ENCODE data around the gene CD300LD.
"Not testable (repeated sequence)": the region's sequence is repeated elsewhere in the genome, so short reads cannot be mapped to it uniquely, and the experiment has no call there.

The CD300LD gene

DNA sequence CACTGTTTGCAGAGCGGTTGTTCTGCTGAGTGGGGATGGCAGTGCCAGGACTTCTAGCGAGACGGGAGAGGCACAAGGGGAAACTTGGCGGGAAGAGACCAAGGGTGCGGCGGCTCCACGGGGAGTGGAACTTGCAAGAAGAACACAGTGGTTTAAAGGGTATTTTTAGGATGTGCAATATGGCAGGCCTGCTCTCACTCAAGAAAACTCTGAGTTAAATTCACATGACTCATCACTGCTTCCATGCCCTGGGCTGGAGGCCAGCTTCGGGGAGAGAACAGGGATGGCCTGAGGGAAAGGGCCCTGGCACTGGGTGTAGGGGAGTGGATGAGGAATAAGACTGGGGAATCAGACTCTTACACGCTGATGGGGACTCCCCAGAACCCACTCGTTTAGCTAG lies 13.3 kb upstream of the CD300LD start:
- no peak for DNase-seq

DNA sequence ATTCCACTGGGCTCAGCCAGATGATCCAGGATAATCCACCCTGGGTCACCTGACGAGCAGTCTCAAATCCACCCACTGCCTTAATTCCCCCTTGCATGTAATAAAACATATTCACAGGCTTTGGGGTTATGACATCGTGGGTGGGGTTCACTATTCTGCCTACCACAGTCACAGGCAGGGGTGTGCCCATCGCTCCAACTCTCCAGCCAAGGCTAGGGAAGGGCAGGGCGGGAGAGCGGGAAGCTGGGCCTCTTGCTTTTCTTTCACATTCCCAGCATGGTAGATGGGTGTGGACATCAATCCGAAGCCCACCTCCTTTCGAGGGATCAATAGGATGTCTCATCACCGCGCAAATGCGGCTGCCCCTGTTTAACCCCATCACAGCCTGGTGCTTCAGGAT lies 12.7 kb upstream of the CD300LD start:
- no peak for DNase-seq

DNA sequence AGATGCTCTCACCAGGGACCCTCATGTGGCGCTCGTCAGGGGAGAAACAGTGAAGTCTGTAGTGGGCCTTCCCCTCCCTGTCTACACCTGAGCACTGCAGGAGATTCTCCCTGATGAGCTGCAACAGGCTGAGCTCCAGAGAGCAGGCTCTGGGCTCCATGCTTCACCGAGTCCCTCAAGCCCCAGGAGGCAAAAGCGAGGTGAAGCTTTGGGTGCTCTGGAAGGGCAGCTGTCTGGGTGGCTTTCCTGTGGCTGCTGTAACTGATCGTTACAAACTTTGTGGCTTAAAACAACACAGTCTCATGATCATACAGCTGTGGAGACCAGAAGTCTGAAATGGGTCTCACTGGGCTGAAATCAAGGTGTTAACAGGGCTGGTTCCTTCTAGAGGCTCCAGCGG lies 12.1 kb upstream of the CD300LD start:
- DNase-seq, result no peak

DNA sequence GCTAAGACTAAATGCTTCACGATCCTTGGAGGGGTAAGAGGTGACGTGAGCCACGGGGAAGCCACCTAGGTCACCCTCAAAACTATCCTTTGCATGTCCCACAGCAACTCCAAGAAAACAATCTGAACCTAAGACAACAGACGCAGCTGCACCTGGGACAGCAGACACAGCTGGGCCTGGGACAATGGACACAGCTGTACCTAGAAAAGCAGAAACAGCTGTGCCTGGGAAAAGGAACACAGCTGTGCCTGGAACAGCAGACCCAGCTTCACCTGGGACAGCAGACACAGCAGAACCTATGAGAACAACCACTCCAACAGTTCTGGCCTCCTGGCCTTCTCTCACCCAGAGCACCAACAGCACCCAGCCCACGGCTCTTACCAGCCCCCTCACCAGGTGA lies 11.7 kb upstream of the CD300LD start:
- DNase-seq, result no peak

DNA sequence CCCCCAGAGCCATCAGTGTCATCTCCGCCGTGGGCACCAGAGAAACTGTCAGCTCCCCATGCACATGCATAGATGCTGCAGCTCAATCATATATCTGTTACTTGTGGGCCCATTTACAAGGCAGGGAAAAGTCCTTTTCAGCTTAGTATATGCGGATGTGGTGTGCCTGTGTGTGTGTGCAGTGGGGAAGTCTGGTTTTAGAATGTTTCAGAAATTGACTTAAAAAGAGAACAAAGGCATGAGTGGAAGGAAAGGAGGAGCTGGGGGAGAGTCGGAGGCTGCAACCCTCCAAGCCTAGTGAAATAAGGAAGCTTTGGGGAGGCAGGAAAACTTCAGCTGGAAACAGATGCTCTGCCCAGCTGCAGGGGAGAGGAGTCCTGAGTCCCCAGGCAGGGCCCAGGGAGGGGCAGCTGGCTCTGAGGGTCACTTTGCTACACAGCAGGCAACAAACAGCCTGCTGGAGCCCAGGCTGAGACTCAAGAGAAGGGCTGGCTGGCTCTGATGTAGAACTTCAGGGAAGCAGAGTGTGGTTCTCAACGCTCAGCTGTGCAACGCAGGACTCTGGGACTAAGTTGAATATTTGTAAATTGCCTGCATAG lies 11.1 kb upstream of the CD300LD start:
- no peak for DNase-seq

DNA sequence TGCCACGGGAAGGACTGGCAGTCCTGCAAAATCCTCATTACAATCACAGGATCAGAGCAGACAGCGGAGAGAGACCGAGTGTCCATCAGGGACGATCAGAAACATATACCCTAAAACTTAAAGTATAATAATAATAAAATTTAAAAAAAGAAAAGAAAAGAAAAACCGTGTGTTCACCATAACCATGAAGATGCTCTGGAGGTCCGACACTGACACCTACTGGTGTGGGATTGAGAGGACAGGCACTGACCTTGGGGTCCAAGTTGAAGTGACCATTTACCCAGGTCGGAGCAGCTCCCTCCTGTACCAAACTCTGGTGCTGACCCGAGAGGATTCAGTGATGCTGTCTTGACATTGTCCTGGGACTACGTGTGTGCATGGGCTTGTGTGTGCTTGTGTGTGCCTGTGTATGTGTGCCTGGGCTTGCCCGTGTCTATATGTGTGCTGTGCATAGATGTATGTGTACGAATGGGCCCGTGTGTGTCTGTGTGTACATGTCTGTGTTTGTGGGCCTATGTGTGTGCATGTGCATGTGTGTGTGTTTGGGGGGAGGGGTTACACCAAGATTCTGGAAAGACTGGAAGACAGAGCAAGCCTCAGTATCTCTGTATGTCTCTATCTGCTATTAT lies 10.0 kb upstream of the CD300LD start:
- DNase-seq, result peak; percentile 42

DNA sequence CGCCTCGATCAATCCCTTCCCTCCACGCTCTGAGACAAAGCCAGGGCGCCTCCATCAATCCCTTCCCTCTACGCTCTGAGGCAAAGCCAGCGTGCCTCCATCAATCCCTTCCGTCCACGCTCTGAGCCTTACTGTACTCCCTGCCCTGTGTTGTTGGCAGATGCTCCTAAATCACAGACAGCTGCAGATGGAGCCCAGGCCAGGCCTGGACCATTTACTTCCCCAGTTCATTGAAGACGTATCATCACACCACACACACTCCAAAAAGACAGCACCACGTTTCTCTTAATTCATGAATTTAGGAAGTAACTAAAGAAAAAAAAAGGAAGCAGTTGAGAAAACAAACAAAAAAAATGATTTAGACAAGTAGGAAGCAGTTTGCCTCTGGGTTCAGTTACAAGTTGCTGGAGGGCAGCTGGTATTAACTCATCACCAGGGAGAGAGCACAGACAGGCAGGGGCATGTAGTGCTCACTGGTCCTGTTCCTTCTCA lies 7.4 kb upstream of the CD300LD start:
- no peak for DNase-seq

DNA sequence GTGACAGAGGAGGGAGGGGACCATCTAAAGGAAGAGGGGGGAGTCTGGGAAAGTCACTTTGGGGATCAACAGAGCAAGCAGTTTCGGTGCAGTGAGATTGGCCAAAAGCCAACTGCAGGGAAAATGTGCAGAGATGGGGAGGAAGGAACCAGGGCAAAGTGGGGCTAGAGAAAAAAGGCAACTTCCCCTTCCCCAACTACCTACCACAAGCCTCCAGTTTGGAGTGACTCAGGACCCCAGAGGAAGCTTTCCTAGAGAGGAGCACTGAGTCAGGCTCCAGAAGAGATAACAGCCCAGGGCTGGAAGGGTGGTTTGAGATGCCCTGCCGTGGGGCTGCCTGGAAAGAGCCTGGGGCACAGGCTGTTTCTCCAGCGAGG lies 6.9 kb upstream of the CD300LD start:
- no peak for DNase-seq

DNA sequence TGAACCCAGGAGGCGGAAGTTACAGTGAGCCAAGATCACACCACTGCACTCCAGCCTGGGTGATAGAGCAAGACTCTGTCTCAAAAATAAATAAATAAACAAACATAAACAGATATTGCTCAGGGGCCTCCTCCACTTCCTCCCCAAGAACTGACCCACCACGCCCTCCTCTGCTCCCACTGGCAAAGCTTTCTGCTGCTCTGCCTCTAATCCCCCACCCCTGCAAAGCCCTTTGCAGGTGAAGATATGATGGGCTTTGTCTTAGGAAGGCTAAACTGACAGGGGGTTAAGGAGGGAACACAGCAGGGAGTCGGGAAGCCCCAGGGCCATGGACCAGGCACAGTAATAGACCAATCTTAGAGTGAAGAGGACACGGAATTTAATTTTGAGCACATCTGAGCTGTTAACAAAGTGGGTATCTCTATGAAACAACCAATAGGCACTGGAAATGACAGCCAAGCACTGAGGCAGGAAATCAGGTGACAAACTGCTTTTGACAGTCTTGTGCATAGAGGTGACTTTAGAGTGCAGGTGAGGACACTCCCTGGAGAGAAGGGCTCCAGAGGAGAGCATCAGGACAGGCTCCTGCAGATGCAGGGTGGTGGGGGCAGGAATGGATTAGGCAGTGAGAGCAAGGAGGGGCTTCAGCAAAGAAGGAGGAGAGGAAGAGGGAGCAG lies 6.4 kb upstream of the CD300LD start:
- no peak for DNase-seq

DNA sequence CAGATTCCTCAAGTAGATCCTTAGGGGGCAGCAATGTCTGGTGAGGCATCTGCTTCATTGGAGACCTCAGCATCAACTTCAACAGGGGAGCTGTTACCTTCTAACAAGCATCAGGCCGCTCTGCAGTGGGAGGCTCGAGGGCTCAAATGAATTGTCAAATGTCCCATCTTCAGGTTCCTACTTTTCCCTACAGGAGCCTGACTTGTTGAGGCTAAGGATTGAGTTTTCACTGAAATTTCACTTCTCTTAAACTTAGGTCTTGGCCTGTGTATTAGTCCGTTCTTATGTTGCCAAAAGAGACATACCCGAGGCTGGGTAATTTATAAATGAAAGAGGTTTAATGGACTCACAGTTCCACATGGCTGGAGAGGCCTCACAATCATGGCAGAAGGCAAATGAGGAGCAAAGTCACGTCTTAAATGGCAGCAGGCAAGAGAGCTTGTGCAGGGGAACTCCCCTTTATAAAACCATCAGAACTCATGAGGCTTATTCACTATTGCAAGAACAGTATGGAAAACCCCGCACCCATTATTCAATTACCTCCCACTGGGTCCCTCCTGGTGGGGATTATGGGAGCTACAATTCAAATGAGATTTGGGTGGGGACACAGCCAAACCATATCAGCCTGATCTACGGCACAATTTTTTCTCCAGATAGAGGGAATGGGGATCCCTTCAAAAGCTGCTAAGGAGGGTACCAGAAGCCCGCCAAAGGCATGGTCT lies 5.1 kb upstream of the CD300LD start:
- DNase-seq, result no peak

DNA sequence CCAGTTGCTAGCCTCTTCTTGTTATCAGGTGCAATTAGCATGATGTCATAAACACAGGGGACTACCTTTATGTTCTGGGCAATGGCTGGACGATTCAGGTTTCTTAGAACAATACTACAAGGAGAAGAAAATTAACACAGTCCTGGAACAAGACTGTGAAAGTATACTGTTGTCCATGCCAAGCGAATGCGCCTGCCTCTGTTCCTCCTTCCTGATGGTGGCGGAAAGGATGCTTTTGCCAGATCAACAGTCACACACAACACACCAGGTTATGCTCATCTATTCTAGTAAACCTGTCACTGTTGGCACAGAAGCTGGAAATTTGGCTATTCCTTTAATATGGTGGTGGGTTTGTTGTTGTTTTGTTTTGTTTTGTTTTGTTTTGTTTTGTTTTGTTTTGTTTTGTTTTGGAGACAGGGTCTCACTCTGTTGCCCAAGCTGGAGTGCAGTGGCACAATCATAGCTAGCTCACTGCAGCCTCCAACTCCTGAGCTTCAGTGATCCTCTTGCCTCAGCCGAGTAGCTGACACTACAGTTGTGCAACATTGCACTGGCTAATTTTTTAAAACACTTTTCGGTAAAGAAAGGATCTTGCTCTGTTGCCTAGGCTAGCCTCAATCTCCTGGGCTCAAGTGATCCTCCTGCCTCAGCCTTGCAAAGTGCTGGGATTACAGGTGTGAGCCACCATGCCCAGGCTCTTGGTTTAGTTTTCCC lies 3.1 kb upstream of the CD300LD start:
- DNase-seq, result no peak

DNA sequence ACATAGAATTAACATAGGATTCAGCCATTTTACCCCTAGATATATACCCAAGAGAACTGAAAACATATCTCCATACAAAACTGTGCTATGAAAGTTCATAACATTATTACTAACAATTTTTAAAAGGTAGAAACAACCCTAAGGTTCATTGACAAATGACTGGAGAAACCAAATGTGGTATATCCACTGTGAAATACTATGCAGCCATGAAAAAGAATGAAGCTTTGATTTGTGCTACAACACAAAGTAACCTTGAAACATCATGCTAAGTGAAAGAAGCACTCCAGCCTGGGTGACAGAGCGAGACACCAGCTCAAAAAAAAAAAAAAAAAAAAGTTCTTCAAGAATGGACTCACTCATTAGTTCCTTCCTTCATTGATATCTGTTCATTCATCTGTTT lies 580 bp downstream of the CD300LD start:
- DNase-seq, result no peak

DNA sequence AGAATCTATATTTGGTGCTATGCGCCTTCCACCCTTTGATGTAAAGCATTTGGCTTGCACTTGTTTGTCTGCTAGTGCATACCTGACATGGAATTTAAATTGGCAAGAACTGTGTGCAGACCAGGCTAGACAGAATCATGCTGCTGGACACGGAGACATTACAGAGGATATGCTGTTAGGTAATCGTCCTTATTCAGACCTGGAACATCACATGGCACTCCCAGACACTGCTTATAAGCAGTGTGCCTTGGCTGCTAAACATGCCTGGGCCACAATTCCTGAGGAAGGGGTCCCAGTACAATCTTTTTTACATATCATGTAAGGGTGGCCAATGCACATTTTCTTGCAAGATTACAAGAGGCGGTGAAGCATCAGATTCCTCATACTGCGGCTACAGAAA lies 6.4 kb downstream of the CD300LD start:
- DNase-seq, result no peak

DNA sequence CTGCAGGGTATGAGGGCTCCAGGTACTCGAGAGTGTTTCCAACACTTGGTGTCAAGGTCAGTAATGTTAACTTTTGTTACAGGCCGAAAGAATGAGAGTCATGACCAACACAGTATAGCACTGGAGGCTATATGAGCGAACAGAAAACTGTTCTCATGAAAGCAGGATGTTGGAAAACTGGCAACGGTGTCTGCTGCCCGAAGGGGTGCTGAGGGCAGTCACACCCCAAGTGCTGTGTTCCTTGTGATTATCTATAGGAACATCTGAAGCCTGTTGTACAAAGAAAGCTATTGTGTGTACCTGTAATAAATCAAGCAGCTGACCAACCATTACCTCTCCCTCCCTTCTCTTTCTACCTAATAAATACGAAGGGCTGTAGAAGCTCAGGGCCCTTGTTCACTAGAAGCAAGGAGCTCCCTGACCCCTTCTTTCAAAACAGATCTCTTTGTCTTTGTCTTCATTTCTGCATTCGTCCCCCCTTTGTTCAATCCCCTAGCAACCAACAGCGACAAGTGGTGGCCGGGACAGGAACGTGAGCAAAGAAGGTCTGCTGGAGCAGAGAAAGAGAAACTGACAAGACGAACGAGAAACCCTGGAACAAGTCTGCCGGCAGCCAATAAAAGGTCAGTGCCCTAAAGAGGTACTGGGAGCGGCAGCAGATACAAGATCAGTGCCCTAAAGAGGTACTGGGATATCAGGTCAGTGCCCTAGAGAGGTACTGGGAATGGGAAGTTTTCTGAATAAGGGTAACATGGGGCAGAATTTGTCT lies 7.6 kb downstream of the CD300LD start:
- DNase-seq, result no peak

DNA sequence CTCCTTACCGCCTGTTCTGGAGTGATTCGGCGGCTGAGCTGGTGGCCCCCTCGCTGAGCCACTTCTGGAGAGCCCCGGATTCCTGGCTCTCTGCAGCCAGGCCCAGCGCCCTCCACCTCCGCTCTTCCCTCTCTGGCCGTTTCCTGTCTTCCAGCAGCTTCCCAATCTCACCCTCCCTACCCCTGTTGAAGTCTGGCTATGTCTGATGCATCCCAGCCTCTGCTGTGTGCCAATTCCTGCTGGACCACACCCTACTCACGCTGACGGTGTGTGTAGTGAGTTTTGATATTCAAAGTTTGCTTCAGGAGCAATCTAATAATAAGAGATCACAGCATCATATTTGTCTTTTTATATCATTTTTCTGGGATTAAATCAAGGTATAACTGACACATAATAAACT lies 9.4 kb downstream of the CD300LD start:
- DNase-seq, result no peak

DNA sequence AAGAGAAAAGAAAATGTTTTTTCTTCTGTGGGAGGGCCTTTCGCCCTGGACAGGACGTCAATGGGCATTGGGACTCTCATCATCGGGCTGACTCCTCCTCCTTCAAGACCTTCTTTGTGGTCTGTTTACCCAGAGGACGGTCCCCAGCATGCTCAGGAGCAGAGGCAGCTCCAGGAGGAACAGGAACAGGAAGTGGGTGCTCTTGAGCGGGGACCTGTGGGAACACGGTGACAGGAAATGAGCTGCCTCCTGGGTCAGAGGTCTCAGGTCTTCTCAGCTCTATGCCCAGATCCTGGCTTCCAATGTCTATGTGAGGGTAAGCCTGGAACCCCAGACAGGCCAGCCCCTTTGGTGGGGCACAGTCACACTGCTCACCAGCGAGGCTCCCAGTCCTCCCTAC lies 12.2 kb downstream of the CD300LD start:
- DNase-seq, result no peak

DNA sequence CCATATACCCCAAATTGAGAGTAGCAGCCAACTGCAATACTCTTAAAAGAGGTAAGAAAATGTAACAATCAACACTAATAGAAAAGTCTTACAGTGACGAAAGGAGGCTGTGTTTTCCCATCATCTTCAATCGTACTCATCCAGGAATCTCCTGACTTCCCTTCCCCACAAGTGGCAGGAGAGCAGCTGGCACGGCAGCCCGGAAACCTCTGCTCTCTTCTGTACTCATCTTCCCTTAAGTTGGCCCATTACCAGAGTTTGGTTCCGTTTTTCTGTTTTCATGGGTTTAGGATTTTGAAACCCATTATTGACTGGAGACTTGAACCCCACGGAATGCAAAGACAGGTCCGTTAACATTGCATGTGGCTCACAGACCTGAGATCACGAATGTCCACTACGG lies 13.1 kb downstream of the CD300LD start:
- no peak for DNase-seq

DNA sequence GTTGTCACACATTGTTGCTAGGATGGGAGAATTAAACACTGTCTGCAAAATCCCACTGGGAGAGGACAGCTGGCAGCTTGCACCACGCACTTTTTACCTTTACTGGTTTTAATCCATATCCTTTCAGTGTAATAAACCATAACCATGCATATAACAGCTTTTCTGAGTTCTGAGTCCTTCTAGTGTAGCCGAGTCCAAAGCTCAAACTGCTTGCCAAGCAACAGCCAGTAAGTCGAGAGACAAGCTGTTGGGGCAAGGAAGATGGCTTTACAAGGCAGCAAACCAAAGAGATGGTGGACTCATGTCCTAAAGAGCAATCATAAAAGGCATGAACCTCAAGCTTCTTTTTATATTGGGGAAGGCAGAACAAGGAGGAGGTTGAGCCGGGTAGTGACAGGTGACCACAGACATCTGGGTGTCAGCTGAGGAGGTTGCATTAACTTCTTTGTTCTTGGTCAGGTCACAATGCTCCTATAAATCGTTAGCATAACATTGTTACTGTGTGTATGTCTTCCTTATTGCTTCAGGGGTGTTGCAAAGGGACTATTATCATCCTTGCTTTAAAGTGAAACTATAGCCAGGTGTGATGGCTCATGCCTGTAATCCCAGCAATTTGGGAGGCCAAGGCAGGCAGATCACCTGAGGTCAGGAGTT lies 17.5 kb downstream of the CD300LD start:
- no peak for DNase-seq

DNA sequence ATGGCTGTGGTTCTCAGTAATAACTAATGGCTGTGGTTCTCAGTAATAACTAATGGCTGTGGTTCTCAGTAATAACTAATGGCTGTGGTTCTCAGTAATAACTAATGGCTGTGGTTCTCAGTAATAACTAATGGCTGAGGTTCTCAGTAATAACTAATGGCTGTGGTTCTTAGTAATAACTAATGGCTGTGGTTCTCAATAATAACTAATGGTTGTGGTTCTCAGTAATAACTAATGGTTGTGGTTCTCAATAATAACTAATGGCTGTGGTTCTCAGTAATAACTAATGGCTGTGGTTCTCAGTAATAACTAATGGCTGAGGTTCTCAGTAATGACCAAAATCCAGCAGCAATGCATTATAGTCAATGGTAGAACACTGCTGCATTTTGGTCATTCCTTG lies 18.4 kb downstream of the CD300LD start:
- DNase-seq, result not testable (repeated sequence)

DNA sequence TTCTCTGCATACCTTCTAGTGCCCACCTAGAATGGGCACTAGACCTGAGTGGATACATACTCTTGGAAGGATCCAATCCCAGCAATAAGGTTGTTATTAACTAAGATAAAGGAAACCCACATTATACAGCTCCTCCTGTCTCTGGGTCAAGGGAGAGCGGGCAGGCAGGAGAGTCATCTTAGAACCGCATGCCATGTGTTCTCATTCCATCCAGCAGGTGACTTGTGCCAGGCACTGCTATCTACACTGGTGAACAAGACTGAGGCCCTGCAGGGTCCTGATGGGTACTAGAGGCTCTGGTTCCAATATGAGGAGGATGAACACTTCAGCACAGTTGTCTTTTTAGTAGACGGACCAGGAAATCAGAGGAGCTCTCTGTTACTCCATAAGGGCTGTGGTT lies 18.9 kb downstream of the CD300LD start:
- no peak for DNase-seq

DNA sequence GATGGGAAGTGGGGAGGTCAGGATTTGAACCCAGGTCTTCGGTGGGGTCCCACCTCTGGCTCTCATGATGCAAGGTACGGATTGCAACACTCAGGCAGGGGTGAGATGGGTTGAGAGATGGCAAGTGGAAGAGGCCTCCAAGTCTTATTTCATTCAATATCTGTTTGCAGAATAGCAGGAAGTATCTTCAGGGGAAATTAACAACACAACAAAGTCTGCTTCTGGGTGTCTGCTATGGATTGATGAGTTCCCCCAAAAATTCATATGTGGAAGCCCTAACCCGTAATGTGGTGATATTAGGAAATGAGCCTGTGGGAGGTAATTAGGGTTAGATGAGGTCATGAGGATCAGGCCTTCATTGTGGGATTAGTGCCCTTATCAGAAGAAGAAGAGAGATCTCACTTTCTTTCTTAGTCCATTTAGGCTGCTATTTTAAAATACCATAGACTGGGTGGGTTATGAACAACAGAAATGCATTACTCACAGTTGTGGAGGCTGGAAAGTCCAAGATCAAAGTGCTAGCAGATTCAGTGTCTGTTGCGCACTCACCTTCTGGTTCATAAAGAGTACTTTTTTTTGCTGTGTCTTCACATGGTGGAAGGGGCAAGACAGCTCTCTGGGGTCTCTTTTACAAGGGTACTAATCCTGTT lies 20.3 kb downstream of the CD300LD start:
- no peak for DNase-seq

Measured in 8988T (cell line).